PFSK-1 (cell line): ENCODE results near the gene IGSF21.

Experiments
- FOXP2 ChIP-seq: optimal IDR thresholded peaks from 2 replicates; pipeline ENCODE3; 2011; ENCODE audit warnings: borderline replicate concordance, control low read depth, inconsistent platforms; ENCODE audit not compliant: insufficient read depth; ENCODE audit errors: extremely low read length, extremely low read depth
- POLR2AphosphoS5 ChIP-seq: IDR thresholded peaks from 2 replicates; pipeline ENCODE4 v1.6.1; 2012; ENCODE audit warnings: low read depth, mild to moderate bottlenecking, control low read depth, low read length, moderate library complexity
- REST ChIP-seq, 2 experiments: IDR thresholded peaks; 2 replicates each; pipeline versions ENCODE4 v1.6.1 to v1.8.0; 2011 to 2012; ENCODE audit warnings: low read depth in 2 of 2, low read length in 2 of 2, control low read depth in 1 of 2, inconsistent platforms in 1 of 2, mild to moderate bottlenecking in 1 of 2, moderate library complexity in 1 of 2; ENCODE audit not compliant: insufficient read depth in 1 of 2
- SIN3A ChIP-seq: IDR thresholded peaks from 2 replicates; pipeline ENCODE4 v1.6.1; 2012; ENCODE audit warnings: mild to moderate bottlenecking, low read length, moderate library complexity, borderline replicate concordance; ENCODE audit not compliant: insufficient read depth
- TAF1 ChIP-seq: IDR thresholded peaks from 2 replicates; pipeline ENCODE4 v1.6.1; 2012; ENCODE audit warnings: low read length, control low read depth, borderline replicate concordance; ENCODE audit not compliant: insufficient read depth

DNA sequence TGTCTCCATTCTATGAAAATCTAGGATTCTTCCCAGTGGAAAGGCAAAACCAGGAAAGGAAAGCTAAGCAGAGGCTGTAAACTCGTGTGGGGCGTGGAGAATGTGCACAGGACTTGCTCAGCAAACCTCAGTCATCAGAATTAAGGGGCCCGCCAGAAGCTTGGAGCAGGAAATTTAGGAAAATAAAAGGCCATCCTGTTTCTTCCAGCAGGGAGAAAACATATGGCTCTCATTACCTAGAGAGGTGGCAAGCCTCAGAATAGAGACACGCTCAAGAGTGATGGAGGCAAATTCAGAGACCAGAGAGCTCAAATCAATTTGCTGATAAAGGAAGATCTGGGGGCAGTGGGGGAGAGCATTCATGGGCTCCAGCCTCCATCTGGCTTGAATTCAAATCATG lies 221.2 kb downstream of the IGSF21 start:
- no peak for TF ChIP-seq POLR2AphosphoS5
- no peak for TF ChIP-seq REST (IDR thresholded peaks at IDR 0.05; ENCODE audit: insufficient read depth in 1 of 2, low read depth in 2 of 2, low read length in 2 of 2)
- TF ChIP-seq SIN3A = no peak
- no peak for TF ChIP-seq FOXP2
- TF ChIP-seq TAF1 = no peak
